PC-9 (cell line): ENCODE results near the gene PDGFD. TPM values are rescaled to one million over a fixed set of nuclear protein-coding genes. Genes with fewer than 3 reads are reported as not detected.

Experiments used
- BruUV-seq: library from RNA; stranded (reverse); fragments of 400-500 nt; replicated peaks from 2 replicates; lab custom pipeline; 2021; lab: Mats Ljungman, UMichigan
- CTCF ChIA-PET: fragments of 300-600 bp; sonication (Branson Sonifier 250); formaldehyde crosslinking; loops from one replicate; lab custom pipeline; 2022; ENCODE audit warnings: antibody characterized with exemption; lab: Charles Lee
- POLR2A ChIA-PET: fragments of 300-600 bp; sonication (Branson Sonifier 250); formaldehyde crosslinking; loops from one replicate; lab custom pipeline; 2022; ENCODE audit warnings: antibody characterized with exemption; ENCODE audit not compliant: unreplicated experiment; lab: Charles Lee
- DNase-seq, 2 experiments: peaks; one replicate each; pipeline versions ENCODE4 v3.0.0 to v3.0.0-alpha.2; 2015 to 2022; ENCODE audit warnings: mixed read lengths in 1 of 2
- H2AFZ ChIP-seq: fragments of 200-600 bp; sonication (generic); 2 replicates; pipeline ENCODE4 v1.8.1; 2017; ENCODE audit warnings: antibody characterized with exemption
- H3F3A ChIP-seq: fragments of 200-600 bp; sonication (generic); 2 replicates; pipeline ENCODE4 v1.8.1; 2017; ENCODE audit warnings: antibody characterized with exemption, mild to moderate bottlenecking, low read depth; ENCODE audit not compliant: insufficient read depth
- H3K27ac ChIP-seq: fragments of 200-600 bp; sonication (generic); 2 replicates; pipeline ENCODE4 v1.6.1; 2016; ENCODE audit warnings: mixed run types
- H3K27me3 ChIP-seq: fragments of 200-600 bp; sonication (generic); 2 replicates; pipeline ENCODE4 v1.6.1; 2016; ENCODE audit warnings: low read depth, mixed run types; ENCODE audit not compliant: insufficient read depth
- H3K36me3 ChIP-seq: fragments of 200-600 bp; sonication (generic); 2 replicates; pipeline ENCODE4 v1.6.1; 2016; ENCODE audit warnings: low read depth, mixed run types
- H3K4me1 ChIP-seq: fragments of 200-600 bp; sonication (generic); replicated peaks from 2 replicates; pipeline ENCODE4 v1.6.1; 2016; ENCODE audit warnings: mixed run types; ENCODE audit not compliant: insufficient read depth
- H3K4me2 ChIP-seq: fragments of 200-600 bp; sonication (generic); 2 replicates; pipeline ENCODE4 v1.6.1; 2017; ENCODE audit warnings: mixed run types
- H3K4me3 ChIP-seq: fragments of 200-600 bp; sonication (generic); 2 replicates; pipeline ENCODE4 v1.6.1; 2016; ENCODE audit warnings: mixed run types
- H3K79me2 ChIP-seq: fragments of 200-600 bp; sonication (generic); 2 replicates; pipeline ENCODE4 v1.6.1; 2017; ENCODE audit warnings: low read depth, mixed run types
- H3K9me2 ChIP-seq: fragments of 200-600 bp; sonication (generic); 2 replicates; pipeline ENCODE4 v1.8.1; 2017; ENCODE audit warnings: mild to moderate bottlenecking; ENCODE audit not compliant: insufficient read depth
- H3K9me3 ChIP-seq: fragments of 200-600 bp; sonication (generic); 2 replicates; pipeline ENCODE4 v1.8.1; 2016; ENCODE audit warnings: low read depth; ENCODE audit not compliant: insufficient read depth
- H4K20me1 ChIP-seq: fragments of 200-600 bp; sonication (generic); 2 replicates; pipeline ENCODE4 v1.8.1; 2017; ENCODE audit not compliant: insufficient read depth
- EZH2 ChIP-seq: fragments of 200-600 bp; sonication (generic); IDR thresholded peaks from 2 replicates; pipeline ENCODE4 v1.8.0; 2017; ENCODE audit warnings: antibody characterized with exemption, low read depth
- intact Hi-C: fragments of 100-400 bp; cut with micrococcal nuclease; formaldehyde crosslinking; loops from one replicate; pipeline ENCODE4 v1.10.0; 2022; ENCODE audit not compliant: unreplicated experiment
- total RNA-seq: library from RNA; stranded (reverse); gene quantifications from 2 replicates; pipeline ENCODE4 v1.2.3, GENCODE V29; 2021
- TF ChIP-seq, protein P1 (sequence below): fragments of 200-600 bp; sonication (generic); conservative IDR thresholded peaks from 2 replicates; pipeline ENCODE4 v1.6.1; 2017; ENCODE audit warnings: mixed run types, antibody characterized with exemption, mild to moderate bottlenecking, moderate library complexity

PDGFD gene
- total RNA-seq, 1 experiment from 2014 or later, result 6.1 TPM

DNA sequence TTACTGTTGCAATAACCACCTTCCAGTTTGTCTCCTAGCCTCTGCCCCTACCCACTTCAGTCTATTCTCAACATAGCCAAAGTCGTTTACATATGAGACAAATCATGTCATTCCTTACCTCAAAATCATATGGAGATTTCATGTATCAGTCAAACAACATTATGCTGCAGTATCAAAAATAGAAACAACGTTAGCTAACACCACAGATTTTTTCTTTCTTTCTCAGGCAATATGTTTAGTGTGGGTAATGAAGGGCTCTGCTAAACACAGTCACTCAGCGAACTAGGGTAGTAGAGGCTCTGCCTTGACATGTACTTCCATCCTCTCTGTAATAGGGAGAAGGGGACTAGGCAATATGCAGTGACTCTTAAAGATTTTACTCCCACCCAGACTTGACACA lies 268.8 kb downstream of the PDGFD start:
- Histone ChIP-seq H3K4me3 (no peak overlapping the region), H3K9me2 (no peaks in the 10 kb centered on the region), H3K4me2 (no peak overlapping the region), H3K27ac (no peak overlapping the region), H3K27me3 (no peaks in the 10 kb centered on the region), H3F3A (no peaks in the 10 kb centered on the region), H3K4me1 (no peaks in the 10 kb centered on the region), H2AFZ (no peak overlapping the region), H4K20me1 (no peaks in the 10 kb centered on the region), H3K79me2 (no peaks in the 10 kb centered on the region), H3K36me3 (no peaks in the 10 kb centered on the region), H3K9me3 (peaks cover 7% of the 10 kb centered on the region; the same call in 1 of the 2 replicates)
- no peak for DNase-seq
- no TSS peak for BruUV-seq
- no peak for TF ChIP-seq EZH2
- TF ChIP-seq, protein P1, sequence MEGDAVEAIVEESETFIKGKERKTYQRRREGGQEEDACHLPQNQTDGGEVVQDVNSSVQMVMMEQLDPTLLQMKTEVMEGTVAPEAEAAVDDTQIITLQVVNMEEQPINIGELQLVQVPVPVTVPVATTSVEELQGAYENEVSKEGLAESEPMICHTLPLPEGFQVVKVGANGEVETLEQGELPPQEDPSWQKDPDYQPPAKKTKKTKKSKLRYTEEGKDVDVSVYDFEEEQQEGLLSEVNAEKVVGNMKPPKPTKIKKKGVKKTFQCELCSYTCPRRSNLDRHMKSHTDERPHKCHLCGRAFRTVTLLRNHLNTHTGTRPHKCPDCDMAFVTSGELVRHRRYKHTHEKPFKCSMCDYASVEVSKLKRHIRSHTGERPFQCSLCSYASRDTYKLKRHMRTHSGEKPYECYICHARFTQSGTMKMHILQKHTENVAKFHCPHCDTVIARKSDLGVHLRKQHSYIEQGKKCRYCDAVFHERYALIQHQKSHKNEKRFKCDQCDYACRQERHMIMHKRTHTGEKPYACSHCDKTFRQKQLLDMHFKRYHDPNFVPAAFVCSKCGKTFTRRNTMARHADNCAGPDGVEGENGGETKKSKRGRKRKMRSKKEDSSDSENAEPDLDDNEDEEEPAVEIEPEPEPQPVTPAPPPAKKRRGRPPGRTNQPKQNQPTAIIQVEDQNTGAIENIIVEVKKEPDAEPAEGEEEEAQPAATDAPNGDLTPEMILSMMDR, result no peak
- intact Hi-C loops, result no loop called here
- CTCF ChIA-PET, result no interaction called here
- POLR2A ChIA-PET, result no interaction called here

DNA sequence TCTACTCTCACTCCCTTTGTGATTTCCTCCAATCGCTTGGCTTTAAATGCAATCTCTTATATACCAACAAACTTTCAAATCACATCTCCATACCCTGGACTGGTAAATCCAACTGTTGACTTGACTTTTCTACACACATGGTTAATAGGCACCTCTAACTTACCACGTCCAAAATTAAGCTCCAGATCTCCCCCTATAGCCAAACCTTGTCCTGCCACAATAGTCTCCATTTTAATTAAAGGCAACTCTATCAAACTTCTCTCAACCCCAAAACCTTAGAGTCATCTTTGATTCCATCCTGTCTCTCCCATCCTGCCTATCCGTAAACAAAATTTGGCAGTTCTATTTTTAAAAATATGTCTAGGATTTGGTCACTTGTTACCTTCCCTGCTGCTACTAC lies 269.3 kb downstream of the PDGFD start:
- no peaks in the 10 kb centered on the region for H3F3A ChIP-seq
- no peak overlapping the region for H3K4me3 ChIP-seq
- no peaks in the 10 kb centered on the region for H3K9me2 ChIP-seq
- no peak overlapping the region for H2AFZ ChIP-seq
- POLR2A ChIA-PET, result no interaction called here
- peaks cover 2% of the 10 kb centered on the region; the same call in 1 of the 2 replicates for H3K36me3 ChIP-seq
- no TSS peak for BruUV-seq
- no peak overlapping the region for H3K27ac ChIP-seq
- CTCF ChIA-PET, result no interaction called here
- TF ChIP-seq, protein P1, result no peak
- TF ChIP-seq EZH2, result no peak
- intact Hi-C loops, result no loop called here
- no peak for DNase-seq
- H3K79me2 ChIP-seq, result no peaks in the 10 kb centered on the region
- no peaks in the 10 kb centered on the region for H3K4me1 ChIP-seq
- peaks cover 12% of the 10 kb centered on the region; the same call in 1 of the 2 replicates for H3K9me3 ChIP-seq
- no peak overlapping the region for H3K4me2 ChIP-seq
- no peaks in the 10 kb centered on the region for H4K20me1 ChIP-seq
- H3K27me3 ChIP-seq, result no peaks in the 10 kb centered on the region

DNA sequence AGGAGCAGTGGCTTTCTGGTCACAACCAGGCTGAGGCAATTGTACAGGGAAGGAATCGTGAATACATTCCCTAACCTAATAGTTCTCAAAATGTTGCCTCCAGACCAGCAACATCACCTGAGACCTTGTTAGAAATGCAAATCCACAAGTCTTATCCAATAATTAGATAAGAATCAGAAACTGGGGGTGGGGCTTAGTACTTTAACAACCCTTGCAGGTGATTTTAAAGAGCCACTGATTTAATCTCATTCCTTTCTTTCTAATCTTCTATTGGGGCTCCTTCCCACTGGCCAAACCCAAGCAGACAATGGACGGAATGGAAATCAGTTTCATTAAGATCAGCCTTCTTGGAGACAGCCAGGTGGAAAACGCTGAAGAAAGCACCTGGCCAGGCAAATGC lies 269.9 kb downstream of the PDGFD start:
- peaks cover 5% of the 10 kb centered on the region; the same call in 1 of the 2 replicates for H3K36me3 ChIP-seq
- CTCF ChIA-PET, result no interaction called here
- no peaks in the 10 kb centered on the region for H3K9me2 ChIP-seq
- H3K79me2 ChIP-seq, result no peaks in the 10 kb centered on the region
- no peak overlapping the region for H3K27ac ChIP-seq
- no peaks in the 10 kb centered on the region for H3K27me3 ChIP-seq
- no peak overlapping the region for H2AFZ ChIP-seq
- no peaks in the 10 kb centered on the region for H4K20me1 ChIP-seq
- TF ChIP-seq, protein P1, result no peak
- TF ChIP-seq EZH2, result no peak
- no TSS peak for BruUV-seq
- no peaks in the 10 kb centered on the region for H3K4me1 ChIP-seq
- intact Hi-C loops, result no loop called here
- no peak for DNase-seq
- H3K4me3 ChIP-seq, result no peak overlapping the region
- peaks cover 1% of the 10 kb centered on the region; the same call in 1 of the 2 replicates for H3F3A ChIP-seq
- POLR2A ChIA-PET, result no interaction called here
- H3K4me2 ChIP-seq, result no peak overlapping the region
- peaks cover 15% of the 10 kb centered on the region; the same call in 1 of the 2 replicates for H3K9me3 ChIP-seq
